GM18870 (cell line): ENCODE data around the gene SRCAP.

Experiments used
- ATAC-seq: cut with Tn5 transposase; IDR thresholded peaks from one replicate; pipeline ENCODE4 v1.9.1; 2021; ENCODE audit warnings: moderate library complexity; ENCODE audit not compliant: unreplicated experiment

Gene SRCAP

GRCh38 chr16:30728321-30728720, 29.4 kb downstream of the SRCAP start:
- no peak for ATAC-seq

DNA sequence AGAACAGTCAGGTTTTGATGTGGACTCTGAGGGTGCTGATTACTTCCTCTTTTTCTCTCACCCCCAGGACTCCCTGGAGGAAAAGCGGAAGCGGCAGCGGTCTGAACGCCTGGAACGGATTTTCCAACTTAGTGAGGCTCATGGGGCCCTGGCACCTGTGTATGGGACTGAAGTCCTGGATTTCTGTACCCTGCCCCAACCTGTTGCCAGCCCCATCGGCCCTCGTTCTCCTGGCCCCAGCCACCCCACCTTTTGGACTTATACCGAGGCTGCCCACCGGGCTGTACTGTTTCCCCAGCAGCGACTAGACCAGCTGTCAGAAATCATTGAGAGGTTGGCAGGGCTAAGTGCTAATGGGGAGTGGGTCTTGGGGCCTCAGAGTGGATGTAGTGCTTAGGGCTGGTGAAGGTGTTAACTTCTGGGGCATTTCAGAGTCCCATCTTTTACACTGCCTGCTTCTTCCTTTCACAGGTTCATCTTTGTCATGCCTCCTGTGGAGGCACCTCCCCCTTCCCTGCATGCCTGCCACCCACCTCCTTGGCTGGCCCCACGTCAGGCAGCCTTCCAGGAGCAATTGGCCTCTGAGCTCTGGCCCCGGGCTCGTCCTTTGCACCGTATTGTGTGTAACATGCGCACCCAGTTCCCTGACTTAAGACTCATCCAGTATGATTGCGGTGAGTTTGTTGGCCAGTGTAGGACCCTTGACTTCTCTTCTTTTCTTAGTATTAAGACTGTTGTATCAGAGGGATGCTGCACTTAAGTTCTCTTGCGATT, 30.1 kb downstream of the SRCAP start:
- no peak for ATAC-seq

DNA sequence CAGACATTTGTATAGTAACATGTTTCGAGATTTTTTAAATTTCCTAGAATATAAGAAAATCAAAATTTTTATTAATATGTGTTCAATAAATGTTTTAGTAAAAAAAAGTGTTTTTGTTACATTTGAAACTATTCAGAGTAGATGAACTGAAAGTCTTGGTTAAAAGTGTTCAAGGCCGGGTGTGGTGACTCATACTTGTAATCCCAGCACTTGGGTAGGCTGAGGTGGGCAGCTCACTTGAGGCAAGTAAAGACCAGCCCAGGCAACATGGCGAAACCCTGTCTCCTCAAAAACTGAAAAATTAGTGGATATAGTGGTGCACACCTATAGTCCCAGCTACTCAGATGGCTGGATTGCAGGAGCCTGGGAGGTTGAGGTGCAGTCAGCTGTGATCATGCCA, 32.4 kb downstream of the SRCAP start:
- no peak for ATAC-seq

DNA sequence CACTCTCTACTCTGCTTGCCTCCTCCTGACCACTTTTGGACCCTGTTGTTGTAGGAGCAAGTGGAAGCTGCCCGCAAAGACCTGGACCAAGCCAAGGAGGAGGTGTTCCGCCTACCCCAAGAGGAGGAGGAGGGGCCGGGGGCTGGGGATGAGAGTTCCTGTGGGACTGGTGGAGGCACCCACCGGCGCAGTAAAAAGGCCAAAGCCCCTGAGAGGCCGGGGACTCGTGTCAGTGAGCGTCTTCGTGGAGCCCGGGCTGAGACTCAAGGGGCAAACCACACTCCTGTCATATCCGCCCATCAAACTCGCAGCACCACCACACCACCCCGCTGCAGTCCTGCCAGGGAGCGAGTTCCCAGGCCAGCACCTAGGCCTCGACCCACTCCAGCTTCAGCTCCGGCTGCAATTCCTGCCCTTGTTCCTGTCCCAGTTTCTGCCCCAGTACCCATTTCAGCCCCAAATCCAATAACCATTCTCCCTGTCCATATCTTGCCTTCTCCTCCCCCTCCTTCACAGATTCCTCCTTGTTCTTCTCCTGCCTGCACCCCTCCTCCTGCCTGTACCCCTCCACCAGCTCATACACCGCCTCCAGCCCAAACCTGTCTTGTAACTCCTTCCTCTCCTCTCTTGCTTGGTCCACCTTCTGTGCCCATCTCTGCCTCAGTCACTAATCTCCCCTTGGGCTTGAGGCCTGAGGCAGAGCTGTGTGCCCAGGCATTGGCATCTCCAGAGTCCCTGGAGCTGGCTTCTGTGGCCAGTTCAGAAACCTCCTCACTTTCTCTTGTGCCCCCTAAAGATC, 38.2 kb downstream of the SRCAP start:
- ATAC-seq = no peak

DNA sequence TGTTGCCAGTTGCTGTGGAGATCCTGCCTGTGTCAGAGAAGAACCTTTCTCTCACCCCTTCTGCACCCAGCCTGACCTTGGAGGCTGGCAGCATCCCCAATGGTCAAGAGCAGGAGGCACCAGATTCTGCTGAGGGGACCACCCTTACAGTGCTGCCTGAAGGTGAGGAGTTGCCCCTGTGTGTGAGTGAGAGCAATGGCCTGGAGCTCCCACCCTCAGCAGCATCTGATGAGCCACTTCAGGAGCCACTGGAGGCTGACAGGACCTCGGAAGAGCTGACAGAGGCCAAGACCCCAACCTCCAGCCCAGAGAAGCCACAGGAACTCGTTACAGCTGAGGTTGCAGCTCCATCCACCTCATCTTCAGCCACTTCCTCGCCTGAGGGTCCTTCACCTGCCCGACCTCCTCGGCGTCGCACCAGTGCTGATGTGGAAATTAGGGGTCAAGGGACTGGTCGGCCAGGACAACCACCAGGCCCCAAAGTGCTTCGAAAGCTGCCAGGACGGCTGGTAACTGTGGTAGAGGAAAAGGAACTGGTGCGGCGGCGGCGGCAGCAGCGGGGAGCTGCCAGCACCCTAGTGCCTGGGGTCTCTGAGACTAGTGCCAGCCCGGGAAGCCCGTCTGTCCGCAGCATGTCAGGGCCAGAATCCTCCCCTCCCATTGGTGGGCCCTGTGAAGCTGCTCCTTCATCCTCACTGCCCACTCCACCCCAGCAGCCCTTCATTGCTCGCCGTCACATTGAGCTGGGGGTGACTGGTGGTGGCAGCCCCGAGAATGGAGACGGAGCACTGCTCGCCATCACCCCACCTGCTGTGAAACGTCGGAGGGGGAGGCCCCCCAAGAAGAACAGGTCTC, 39.0 kb downstream of the SRCAP start:
- no peak for ATAC-seq

- ATAC-seq = no peak
These were observed 40.3 kb downstream of the SRCAP start for GRCh38 chr16:30738984-30739951.

GRCh38 chr16:30740364-30741251, 41.6 kb downstream of the SRCAP start:
- no peak for ATAC-seq

- no peak for ATAC-seq
These were observed 42.5 kb downstream of the SRCAP start for GRCh38 chr16:30741461-30741914.

DNA sequence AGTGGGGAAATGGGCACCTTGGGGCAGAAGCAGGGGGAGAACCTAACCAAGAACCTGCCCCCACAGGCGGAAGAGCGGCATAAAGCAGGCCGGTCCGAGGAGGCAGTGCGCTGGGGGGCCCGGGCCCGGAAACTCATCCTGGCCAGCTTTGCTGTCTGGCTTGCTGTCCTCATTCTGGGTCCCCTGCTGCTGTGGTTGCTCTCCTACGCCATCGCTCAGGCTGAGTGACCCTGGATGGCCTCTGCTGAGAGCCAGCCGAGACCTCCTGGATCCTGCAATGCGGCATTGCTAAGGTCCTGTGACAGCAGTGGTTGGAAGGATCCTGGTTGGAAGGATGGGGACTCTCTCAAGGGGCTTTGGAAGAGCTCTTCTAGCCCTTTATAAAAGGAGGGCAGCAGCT, 44.7 kb downstream of the SRCAP start:
- ATAC-seq = no peak

GRCh38 chr16:30744183-30744582, 45.2 kb downstream of the SRCAP start:
- no peak for ATAC-seq

GRCh38 chr16:30745082-30745481, 46.1 kb downstream of the SRCAP start:
- ATAC-seq = no peak

- no peak for ATAC-seq
These were observed 47.7 kb downstream of the SRCAP start for GRCh38 chr16:30746638-30747175.

DNA sequence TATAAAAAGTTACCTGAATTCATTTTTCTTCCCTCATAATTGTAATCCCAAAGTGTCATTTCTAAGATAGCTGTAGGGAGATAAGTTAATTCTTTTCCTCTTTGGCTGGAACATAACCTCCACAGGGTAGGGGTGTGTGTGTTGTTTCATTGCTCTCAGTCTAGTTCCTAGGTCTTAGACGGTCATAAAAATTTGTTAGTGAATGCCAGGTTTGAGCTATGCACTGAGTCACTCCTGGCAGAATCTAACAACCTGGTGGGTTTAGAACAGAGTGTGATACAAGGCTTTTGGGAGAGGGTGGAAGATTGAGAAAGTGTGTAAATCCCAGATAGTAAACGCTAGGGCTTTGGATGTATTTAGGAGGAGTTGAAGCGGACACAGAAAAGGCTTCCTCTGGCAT, 48.4 kb downstream of the SRCAP start:
- ATAC-seq = no peak

DNA sequence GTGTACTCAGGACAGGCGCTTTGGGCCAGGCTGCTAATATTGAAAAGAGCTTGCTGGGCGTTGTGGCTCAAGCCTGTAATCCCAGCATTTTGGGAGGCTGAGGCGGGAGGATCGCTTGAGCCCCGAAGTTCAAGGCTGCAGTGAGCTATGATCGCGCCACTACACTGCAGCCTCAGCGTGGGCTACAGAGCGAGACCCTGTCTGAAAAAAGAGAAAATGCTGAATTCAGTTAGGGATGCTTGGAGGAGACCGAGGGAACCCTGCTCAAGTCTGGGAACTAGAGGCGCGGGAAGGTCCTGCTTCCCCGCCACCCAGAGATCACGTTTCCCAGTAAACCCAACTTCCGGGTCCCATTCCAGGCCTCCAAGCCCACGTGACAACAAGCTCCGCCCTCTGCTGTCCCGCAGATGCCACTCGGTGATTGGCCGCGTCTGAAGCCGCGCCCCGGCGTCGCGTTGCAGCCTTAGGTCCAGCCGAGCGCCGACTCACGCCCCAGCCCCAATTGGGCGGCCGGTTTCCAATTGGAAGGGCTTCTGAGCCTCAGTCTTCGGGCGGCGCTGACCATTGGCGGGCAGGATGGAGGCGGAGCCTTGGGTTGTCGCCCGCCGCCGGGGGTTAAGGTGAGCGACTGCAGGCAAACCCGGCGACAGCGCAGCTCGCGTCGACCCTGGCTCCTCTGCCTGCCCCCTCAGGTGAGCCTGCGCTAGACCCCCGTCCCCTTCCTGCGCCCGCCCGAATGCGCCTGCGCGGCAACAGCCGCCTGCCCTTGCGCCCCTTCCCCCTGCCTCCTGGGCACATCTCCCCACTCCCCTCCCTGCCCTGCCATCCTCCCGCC, 49.0 kb downstream of the SRCAP start, which contains the start of gene PHKG2:
PHKG2 (plus strand) TSS at position 627 of the 835 bp plus-strand sequence. CDS start 396 bp downstream, outside the sequence.
- peak; percentile 82 for ATAC-seq

- no peak for ATAC-seq
These were observed 49.9 kb downstream of the SRCAP start for GRCh38 chr16:30748634-30749445.

- no peak for ATAC-seq
These were observed 51.2 kb downstream of the SRCAP start for GRCh38 chr16:30750201-30750600.

DNA sequence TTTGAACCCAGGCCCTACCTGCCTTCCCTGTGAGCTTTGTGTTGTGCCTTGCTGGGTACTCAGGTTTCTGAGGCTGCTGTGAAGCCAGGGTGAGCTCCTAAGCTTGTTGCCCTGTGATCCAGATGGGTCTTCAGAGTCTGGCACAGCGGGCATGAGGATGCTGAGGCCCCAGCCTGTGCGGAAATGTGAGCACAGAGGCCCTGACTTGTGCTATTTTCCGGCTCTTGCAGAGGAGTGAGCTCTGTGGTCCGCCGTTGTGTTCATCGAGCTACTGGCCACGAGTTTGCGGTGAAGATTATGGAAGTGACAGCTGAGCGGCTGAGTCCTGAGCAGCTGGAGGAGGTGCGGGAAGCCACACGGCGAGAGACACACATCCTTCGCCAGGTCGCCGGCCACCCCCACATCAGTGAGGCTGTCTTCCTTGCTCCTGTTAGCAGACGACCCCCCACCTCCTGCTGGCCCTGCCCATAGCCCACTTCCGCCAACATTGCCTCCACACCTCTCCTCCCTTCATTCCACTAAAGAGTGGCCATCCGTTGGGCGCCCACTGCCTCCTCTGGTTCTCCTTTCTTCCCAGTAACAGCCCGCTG, 52.0 kb downstream of the SRCAP start:
- no peak for ATAC-seq
